Umbilical cord (tissue), 2 donors: Measurements from ENCODE around the gene NFYA. TPM values are rescaled to one million over a fixed set of nuclear protein-coding genes. Genes with fewer than 3 reads are reported as not detected.

Source experiments
- DNase-seq: peaks from one replicate; pipeline ENCODE4 v3.0.0-alpha.2; 2015; ENCODE audit warnings: low spot score
- total RNA-seq: library from RNA; depleted of rRNA; stranded (reverse); fragments of >200 nt; gene quantifications from one replicate; pipeline ENCODE4 v1.2.3, GENCODE V29; 2014; ENCODE audit warnings: low replicate concordance; ENCODE audit not compliant: insufficient read depth

Gene NFYA
- total RNA-seq, 1 donor from 2014 or later: 15.9 TPM

DNA sequence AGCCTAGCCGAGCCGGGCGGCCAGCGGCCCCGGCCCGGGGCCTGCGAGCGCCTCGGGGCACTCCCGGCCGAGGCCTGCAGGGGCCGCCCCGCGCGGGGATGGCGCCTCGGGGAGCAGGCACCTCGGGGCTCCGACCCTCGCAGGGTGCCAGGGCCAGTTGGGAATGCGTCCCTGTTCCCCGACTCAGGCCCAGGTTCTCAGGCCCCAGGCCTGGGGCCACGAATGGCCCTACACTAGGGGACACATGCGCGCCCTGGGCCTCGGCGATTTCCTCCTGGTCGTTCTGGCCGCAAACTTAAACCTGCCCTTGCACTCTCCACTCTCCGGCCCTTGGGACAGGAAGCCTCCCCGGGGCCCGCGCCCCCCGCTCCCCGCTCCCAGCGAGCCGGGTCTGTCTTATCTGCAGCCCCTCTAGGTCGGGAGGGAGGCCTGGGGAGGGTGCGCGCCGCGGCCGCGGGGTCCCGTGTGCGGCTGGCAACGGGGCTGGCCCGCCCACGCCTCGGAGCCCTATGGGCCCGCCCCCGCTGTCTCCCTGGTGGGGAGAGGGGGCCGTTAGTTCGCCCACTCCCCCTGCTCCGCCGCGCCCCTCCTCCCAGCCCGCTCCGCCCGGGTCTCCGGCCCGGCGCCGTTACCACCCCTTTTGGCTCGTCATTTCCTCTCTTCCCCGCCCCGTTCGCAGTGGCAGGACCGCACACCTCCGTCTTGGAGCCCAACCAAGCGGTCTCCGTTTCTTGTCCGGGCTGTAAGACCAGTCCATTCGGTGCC, 611 bp downstream of the NFYA start:
- DNase-seq: peak; percentile 87

- peak; percentile 51 for DNase-seq
Observed at GRCh38 chr6:41073968-41074691, 1.4 kb downstream of the NFYA start.

GRCh38 chr6:41074692-41075436, 2.1 kb downstream of the NFYA start:
- DNase-seq: peak; percentile 26

- peak; percentile 92 for DNase-seq
Observed at GRCh38 chr6:41075651-41076626, 3.2 kb downstream of the NFYA start.

GRCh38 chr6:41077536-41077935, 4.8 kb downstream of the NFYA start:
- DNase-seq: no peak

DNA sequence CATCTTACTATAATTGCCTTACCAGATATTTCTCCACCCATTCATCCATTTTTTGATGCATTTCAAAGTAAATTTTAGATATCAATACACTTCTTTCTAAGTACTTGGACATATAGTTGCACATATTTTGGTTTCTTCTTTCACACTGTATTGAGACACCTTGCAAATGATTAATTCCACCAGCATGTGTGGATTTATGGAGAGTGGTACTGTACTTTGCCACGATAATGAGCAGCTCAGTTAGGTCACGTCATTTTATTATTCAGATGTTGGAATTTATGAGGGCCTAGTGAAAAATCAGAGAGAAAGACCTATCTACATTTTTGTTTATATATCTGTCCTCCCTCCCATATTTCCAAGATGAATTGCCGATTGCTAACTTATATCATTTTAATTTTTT, 5.3 kb downstream of the NFYA start:
- no peak for DNase-seq

GRCh38 chr6:41079080-41079479, 6.3 kb downstream of the NFYA start:
- DNase-seq: no peak

GRCh38 chr6:41080621-41081020, 7.8 kb downstream of the NFYA start:
- DNase-seq: no peak

GRCh38 chr6:41083072-41083471, 10.3 kb downstream of the NFYA start:
- no peak for DNase-seq

- DNase-seq: no peak
Observed at GRCh38 chr6:41085182-41085581, 12.4 kb downstream of the NFYA start.

DNA sequence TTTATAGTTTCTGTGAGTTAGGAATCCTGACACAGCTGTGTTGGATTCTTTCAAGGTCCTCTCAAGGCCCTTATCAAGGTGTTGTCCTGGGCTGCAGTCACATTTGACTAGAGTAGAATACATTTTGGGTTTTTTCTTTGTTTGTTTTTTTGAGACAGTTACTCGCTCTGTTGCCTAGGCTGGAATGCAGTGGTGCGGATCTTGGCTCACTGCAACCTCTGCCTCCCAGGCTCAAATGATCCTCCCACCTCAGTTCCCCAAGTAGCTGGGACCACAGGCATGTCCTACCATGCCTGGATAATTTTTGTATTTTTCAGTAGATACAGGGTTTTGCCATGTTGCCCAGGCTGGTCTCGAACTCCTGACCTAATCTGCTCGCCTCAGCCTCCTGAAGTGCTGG, 15.7 kb downstream of the NFYA start:
- no peak for DNase-seq

- no peak for DNase-seq
Observed at GRCh38 chr6:41090841-41091761, 18.3 kb downstream of the NFYA start.

- DNase-seq: no peak
Observed at GRCh38 chr6:41092421-41093140, 19.8 kb downstream of the NFYA start.

DNA sequence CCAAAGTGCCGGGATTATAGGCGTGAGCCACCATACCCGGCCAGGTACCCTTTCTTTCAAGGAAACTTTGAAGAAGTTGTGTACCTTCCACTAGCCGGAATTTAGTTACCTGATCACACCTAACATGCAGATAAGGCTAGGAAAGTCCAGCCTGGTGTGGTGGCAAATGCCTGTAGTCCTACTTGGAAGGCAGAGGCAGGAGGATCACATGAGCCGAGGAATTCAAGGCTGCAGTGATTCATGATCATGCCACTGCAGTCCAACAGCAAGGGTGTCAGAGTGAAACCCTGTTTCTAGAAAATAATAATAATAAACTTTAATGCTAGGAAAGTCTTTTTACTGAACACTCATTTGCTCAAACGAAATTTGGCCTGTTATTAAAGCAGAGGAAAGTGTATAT, 21.0 kb downstream of the NFYA start:
- DNase-seq: no peak

DNA sequence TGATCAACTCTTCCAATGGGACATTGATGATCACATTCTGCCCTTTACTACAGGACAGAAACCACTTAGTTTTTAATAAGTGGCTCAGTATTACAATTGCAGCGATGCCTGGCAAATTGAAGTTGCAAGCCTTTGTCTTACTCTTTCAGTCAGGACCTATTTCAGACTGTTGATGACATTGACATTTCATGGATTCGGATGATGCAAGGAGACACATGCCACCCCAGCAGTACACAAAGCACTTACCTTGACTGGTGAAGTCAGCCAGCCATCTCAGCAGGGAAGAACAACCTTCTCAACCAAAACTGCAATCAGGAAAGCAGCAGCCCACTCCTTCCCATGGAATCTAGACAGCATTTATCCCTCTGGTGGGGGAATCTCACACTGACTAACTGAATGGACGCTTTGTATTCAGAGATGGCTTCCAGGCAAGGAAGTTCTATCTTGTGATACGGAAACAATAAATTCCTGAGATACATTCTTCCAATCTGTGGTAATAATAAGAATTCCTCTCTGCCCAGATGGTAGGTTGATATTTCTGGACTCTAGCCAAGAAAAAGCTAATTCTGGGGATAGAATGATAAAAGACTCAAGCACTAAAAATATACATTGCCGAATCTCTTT, 24.8 kb downstream of the NFYA start:
- DNase-seq: peak; percentile 12

DNA sequence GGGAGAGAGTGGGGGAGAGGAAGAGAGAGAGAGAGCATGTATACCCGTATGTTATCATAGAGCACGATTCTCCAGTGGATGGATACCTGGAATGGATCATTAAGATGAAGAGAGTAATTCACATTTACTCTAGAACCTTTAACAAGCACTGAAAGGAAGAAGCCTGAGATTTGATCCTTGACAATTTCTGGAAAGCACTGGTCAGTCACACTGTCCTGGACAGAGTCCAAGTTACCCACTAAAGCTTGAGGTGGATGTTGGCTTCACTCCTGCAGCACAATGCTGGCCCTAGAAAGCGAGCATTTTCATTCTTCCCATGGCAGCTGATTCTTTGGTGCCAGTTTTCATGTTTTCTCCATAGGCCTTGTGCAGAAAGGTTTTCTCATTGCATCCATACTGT, 25.6 kb downstream of the NFYA start:
- no peak for DNase-seq

DNA sequence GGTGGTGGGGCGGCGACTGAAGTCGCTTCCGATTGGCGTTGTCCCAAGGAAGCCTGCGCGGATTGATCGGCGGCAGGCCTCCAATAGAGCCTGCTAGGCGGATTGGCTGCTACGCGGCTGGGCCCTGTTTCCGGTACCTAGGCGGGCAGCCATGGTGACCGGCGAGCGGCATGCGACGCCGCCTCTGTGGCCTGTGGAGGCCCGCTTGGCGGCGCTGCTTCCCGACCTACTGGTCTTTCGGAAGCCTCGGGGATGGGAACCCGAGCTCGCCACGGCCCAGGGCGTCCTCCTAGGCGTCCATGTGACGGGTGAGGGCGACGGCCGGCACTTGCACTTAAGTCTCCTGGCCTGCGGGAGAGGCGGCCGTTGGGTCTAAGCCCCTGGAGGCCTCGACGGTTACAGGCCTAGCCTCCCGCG, 28.1 kb downstream of the NFYA start:
- DNase-seq: no peak

- no peak for DNase-seq
Observed at GRCh38 chr6:41103847-41104246, 31.1 kb downstream of the NFYA start.

- DNase-seq: peak; percentile 32
Observed at GRCh38 chr6:41111017-41111416, 38.2 kb downstream of the NFYA start.
